ENCODE results near the gene SLC43A1.

SLC43A1 gene

DNA sequence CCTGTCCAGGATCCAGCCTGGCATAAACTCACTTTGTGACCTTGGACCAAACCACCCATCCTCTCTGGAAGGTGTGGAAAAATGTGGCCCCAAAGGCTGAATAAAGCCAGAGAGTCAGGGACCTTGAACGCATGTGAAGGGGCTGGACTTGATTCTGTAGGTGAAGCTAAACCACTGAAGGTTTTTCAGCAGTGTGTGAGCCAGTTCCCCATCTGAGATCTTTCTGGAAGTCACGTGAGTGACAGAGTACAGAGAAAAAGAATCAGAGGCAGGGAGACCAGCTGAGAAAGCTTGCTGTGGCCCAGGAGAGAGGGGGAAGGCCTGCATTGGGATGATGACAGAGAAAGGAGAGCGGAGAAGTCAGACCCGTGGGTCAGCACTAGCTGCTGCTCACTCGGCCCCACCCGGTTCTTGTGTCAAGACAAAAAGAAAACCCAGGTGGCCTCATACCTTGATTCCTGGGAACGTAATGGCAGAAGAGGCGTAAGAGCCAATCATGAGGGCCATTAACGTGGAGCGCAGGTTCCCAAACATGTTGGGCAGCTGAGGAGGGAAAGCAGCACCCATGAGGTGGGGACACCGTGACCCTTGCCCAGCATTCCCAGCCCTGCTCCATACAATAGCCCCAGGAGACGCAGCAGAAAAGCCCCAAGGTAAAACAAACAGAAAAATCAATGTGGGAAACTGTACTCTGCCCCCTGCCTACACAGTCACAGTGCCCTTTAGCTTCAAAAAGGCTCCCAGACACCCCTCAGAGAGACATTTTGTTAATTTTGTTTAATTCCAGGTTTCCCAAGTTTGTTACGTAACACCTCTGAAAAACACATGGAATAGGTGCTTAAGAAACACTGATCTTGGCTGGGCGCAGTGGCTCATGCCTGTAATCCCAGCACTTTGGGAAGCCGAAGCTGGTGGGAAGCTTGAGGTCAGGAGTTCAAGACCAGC, 17.9 kb downstream of the SLC43A1 start:
- DNase-seq = no peak

DNA sequence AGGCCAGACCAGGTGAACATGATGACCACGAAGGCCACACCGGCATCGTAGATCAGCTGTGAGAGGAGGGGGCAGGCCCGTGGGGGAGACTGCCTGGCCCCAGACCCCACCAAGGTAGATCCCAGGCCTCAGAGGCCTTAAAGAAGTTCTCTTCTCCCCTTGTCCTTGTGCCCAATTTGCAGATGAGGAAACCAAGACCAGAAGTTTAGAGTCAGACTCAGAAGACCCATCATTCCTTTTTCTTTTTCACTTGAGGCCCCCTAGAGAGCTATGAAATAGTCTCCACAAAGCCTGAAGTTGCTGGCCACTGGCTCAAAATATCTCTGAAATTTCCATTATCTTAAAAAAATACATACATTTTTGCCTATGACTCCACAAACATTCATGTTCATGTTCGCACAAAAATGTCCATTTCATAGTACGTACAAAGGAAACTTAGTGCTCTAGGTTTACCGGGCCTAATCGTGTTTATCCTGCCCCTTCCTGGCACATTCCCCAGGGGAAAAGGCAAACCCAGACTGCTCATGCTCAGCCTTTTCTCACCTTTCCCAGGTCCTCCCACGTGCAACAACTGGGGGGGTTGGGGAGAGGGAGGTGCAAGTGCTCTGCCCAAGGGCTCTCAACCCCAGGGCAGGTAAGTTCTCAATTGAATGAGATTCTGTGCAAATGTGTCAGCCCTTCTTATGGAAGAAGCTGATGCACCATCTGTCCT, 19.2 kb downstream of the SLC43A1 start:
- no peak for DNase-seq

DNA sequence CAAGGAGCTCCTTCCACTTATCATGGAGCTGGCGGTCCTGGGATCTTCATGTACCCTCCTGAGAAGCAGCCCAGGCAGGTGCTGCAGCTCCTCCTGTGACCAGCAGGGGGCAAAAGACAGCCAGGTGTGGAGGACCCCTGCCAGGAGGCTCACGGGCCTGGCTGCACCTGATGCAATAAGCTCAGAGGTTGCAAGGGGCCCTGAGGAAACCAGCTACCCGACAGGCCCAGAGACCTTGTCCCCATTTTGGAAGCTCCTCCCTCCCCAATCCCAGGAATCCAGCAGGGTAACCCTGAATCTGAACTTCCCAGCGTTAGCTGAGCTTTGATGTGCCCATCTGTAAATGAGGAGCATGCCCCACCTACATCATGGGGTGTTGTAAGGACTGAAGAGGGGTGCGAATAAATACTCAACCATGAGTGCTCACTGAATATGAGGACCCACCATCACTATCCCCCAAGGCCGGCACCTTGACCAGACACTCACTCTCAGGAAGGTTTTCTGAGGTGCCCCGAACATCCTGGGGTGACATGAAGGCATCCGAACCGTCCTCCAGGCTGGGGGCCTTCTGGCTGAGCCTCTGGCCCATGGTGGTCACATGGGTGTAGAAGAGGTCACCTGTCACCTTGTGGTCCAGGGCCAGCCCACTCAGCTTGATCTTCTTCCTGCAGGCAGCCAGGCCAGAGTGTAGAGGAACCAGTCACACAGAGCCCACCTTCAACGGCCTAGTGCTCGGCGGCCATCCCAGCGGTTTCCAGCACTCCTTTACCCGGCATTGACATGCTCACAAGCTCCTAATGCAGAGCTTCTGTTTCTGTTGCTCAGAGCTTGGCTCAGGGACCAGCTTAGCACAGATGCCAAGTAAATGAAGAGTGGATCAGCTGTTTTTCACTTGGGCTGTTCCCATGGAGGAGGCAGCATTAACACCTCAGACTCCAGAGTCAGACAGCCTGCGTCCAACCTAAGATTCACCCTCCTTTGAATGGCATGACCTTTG, 21.7 kb downstream of the SLC43A1 start:
- DNase-seq = no peak

GRCh38 chr11:57491371-57492061, 24.0 kb downstream of the SLC43A1 start:
- DNase-seq = peak; percentile 58 to 76

DNA sequence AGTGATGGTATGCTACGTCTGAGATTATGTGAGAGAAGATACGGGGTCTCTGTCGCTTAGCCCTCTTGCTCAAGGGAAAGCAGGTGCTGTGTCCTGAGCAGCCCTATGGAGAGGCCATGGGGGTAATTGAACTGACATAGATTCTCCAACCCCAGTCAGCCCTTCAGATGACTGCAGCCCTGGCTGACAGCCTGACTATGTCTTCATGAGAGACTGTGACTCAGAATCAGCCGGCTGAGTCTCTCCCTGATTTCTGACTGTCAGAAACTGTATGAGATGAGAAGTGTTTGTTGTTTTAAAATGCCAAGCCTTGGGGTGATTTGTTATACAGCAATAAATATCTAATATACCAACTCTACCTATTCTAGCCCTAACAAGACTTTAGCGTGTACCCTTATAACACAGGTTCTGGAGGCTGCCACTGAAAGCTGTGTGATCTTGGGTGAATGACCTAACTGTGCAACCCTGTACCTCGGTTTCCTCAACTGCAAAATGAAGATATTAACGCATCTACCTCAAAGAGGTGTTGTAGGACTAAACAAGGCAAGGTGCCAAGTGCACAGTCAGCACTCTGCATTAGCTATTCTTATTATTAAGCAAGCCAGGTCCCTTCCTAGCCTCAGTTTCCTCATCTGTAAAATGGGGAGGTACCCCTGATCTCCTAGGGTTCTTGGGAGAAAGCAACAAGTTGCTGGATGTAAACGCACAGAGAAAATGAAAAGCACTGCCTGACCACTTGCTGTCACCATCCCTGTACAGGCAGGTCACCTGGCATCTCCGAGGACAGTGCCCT, 24.9 kb downstream of the SLC43A1 start:
- peak; percentile 54 to 81 for DNase-seq

GRCh38 chr11:57487920-57488659, 27.4 kb downstream of the SLC43A1 start:
- DNase-seq = no peak

DNA sequence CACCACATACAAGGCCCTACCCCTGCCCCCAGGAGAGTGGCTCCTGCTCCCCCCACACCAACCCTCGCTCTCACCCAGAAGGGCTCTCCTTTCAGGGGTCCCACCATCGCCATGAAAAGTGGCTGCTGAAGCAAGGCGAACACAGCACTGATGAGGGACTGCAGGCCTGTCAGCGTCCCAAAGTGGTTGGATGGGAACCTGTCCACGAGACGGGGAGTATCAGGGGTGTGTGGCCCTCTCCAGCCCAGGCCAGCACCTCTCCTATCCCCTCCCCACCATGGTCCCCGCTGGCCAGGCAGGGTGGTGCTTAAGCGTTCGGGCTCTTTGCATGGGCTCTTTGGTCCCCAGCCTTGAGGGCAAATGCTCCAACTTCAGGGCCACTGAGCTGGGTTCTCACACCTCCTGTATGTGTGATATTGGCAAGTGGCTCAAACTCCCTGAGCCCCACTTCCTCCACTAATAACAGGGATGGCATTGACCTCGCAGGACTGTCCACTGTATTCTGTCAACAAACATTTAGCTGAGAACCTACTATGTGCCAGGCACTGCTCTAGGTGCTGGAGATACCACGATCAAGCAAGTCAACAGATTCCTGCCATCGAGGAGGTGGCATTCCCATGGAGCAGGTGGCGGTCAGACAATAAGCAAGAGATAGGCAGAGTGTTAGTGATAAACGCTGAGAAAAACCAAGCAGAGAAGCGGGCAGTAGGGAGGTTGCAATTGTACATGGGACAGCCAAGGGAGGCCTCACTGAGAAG, 28.3 kb downstream of the SLC43A1 start:
- no peak for DNase-seq

- DNase-seq = peak; percentile 96 to 98
Observed at GRCh38 chr11:57485217-57485990, 30.1 kb downstream of the SLC43A1 start.

DNA sequence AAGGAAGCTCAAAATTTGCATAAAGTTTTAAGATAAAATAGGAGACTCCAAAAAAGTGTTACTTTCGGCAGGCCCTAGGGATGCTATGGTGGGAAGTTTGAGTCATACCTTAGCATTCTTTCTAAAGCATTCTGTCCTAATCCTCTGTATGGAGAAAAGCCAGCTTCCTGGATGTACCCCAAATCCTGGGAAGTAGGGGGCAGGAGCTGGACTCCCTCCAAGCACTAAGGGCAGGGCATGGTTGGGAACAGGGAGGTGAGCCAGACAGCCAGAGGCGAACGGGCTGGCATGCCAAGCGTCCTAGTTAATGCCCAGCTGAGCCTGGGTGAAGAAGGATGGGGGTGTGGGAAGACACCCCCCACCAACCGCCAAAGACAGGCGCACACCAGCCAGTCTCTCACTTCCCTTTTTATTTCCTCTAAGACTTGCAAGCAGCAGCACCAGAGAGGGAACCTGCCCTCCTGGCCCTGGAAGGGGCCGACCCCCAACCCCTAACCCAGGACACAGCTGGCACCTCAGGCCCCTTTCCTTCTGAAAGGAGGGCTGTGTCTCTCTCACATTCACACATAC, 31.3 kb downstream of the SLC43A1 start:
- DNase-seq = peak; percentile 77

DNA sequence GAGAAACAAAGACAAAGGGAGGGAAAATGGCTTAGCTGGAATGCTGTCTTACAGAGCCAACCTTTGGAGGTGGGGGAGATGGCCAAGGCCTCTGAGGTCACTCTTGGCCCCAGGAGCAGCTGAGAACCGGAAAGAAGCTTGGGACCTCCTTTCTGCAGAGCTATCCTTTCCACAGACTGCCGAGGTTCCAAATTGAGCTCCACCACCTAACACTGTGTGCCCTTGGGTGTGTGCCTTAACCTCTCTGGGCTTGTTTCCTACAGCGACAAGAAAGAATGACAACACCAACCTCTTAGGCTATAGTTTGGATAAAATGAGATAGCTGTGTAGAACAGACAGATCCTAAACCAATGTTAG, 32.0 kb downstream of the SLC43A1 start:
- DNase-seq = no peak

DNA sequence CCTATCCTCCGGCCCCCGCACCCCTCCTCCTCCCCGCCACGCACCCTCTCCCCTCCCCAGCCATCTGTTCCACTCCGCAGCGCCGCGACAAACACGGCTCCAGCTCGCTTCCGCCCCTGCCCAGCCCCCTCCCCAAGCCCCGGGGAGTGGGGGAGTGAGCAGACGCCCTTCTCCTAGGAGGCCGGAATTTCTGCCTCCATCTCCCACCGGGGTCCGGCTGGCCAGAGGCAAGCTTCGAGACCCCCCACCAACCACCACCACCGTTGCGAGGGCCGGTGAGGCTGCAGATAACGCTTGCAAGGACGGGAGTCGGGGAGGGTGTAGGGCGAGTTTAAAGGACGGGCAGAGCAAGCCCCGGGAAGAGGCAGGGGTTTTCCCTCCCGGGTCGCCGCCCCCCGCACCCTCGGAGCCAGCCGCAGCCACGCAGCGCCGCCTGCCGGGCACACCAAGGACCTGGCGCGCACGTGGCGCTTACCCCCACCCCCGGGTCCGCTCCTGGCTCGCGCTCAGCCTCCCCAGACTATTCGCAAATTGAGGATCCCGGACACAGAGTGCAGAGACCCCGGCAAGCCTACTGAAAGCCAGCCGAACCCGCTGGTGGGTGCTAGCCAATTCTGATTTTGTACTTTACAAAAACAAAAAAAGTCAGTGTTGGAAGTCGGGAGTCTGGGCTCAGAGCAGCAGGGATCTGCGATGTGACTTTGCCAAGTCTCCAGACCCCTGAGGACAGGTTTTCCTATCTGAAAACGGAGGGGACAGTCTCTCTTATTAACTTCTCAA, 32.5 kb downstream of the SLC43A1 start:
- peak in 1 of 2 donors; percentile 43 for DNase-seq

- DNase-seq = no peak
Observed at GRCh38 chr11:57481915-57482781, 33.4 kb downstream of the SLC43A1 start.

- DNase-seq = no peak
Observed at GRCh38 chr11:57481315-57481714, 34.2 kb downstream of the SLC43A1 start.

DNA sequence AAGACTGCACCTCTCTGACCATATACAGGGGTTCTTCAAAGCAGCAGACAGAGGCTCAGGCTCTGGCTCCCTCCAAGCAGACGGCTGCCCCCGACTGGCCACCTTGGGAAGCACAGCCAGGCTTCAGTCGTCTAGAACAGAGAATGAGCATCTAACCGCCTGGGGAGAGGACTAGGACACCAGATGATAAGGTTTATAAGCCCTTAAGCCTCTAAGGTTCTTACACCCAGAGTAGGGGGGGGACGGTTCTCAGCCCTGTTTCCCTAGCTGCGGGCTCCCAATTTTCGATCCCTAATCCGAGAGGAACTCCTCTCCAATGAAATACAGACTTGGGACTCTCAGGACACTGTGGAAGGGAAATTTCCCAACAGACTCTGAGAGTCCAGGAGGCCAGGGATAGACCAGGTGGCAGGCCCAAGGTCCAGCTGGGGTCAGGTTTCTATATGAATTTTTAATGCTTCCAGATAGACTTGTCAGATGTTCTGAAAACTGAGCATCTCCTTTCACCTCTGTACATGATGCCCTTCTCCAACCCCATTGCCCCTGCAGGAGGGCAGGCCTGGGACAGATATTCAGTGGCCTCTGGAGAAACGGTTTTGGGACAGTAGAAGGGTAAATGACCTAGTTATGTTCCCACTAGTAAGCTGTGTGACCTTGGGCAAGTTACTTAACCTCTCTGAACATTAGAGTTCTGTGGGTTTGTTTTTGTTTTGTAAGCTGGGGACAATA, 34.9 kb downstream of the SLC43A1 start:
- peak; percentile 75 for DNase-seq

- DNase-seq = no peak
Observed at GRCh38 chr11:57479911-57480310, 35.6 kb downstream of the SLC43A1 start.

Measured in inflammatory macrophage (primary cell).